ENCODE results near the gene TMA7. TPM values are rescaled to one million over a fixed set of nuclear protein-coding genes. Genes with fewer than 3 reads are reported as not detected.
A peak's percentile ranks its signal among the peaks of the same experiment; 100 is the strongest.

The TMA7 gene
- total and polyA plus RNA-seq, 2 donors (not counting 1 experiment from before 2014, with no cell fraction given) = 306 to 337 TPM

DNA sequence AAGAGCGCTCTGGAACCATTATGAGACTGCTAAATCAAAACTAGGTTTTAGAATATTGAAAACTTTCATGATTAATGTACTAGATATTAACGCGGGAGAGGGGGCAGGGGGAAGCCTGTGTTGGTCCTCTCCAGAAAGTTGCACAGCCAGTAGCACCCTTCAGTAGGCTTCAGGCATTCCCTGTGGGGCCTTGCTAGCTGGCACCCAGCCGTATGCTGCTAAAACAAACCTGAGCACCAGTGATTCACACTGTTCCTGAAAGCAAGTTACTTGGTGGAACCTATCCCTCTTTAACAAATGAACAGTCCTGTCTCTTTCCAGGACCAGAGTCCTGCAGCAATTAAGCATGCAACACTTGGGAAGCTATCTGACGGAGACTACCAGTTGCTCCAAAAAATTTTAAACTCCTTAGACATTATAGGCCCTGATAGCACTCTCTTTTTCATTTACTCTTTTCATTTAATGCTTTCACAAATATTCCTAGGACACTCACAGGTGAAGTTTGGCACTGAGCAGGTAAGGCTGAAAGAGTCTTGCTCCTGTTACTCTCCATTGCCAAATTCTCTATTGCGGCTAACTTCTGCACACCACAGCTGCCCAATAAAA, 5.3 kb downstream of the TMA7 start:
- H3K9me3 ChIP-seq (ENCODE audit: control insufficient read depth, insufficient read depth, low read depth, low read length) = no peaks in the 10 kb centered on the region
- H3K4me3 ChIP-seq (replicated peaks in 1 of 4; ENCODE audit: control extremely low read depth in 1 of 4, insufficient read depth in 1 of 4, low read depth in 3 of 4, low read length in 4 of 4) = peak overlapping the region; percentile 86 to 94 (median 90)
- H3K36me3 ChIP-seq (ENCODE audit: control insufficient read depth, insufficient read depth, low read length) = peaks cover 7% of the 10 kb centered on the region
- no peaks in the 10 kb centered on the region for H3K27me3 ChIP-seq (ENCODE audit: control insufficient read depth, insufficient read depth, low read length)
- DNase-seq (ENCODE audit: low read depth in 2 of 2) = no peak
- H3K79me2 ChIP-seq (ENCODE audit: control insufficient read depth, insufficient read depth, low read length) = peaks cover 45% of the 10 kb centered on the region
- peak overlapping the region; percentile 99 for H3K4me2 ChIP-seq (ENCODE audit: extremely low read depth, insufficient read depth, low read length)
- no peak overlapping the region for H3K9ac ChIP-seq (ENCODE audit: insufficient read depth, low read length)
- H3K27ac ChIP-seq (ENCODE audit: insufficient read depth, low read length) = no peak overlapping the region
- TF ChIP-seq EZH2 (IDR thresholded peaks at IDR 0.05; ENCODE audit: low read length, missing control alignments) = no peak
- TF ChIP-seq, protein P1, sequence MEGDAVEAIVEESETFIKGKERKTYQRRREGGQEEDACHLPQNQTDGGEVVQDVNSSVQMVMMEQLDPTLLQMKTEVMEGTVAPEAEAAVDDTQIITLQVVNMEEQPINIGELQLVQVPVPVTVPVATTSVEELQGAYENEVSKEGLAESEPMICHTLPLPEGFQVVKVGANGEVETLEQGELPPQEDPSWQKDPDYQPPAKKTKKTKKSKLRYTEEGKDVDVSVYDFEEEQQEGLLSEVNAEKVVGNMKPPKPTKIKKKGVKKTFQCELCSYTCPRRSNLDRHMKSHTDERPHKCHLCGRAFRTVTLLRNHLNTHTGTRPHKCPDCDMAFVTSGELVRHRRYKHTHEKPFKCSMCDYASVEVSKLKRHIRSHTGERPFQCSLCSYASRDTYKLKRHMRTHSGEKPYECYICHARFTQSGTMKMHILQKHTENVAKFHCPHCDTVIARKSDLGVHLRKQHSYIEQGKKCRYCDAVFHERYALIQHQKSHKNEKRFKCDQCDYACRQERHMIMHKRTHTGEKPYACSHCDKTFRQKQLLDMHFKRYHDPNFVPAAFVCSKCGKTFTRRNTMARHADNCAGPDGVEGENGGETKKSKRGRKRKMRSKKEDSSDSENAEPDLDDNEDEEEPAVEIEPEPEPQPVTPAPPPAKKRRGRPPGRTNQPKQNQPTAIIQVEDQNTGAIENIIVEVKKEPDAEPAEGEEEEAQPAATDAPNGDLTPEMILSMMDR (conservative IDR thresholded peaks at IDR 0.05 in 1 of 2, IDR thresholded peaks at IDR 0.05 in 1 of 2; ENCODE audit: low read depth in 1 of 2, low read length in 2 of 2) = no peak
- H3K4me1 ChIP-seq (ENCODE audit: control insufficient read depth, extremely low read depth, insufficient read depth, low read length) = peaks cover 13% of the 10 kb centered on the region
- no peak overlapping the region for H2AFZ ChIP-seq (ENCODE audit: low read length)
- peaks cover 2% of the 10 kb centered on the region for H4K20me1 ChIP-seq (ENCODE audit: control insufficient read depth, extremely low read depth, insufficient read depth, low read length)

DNA sequence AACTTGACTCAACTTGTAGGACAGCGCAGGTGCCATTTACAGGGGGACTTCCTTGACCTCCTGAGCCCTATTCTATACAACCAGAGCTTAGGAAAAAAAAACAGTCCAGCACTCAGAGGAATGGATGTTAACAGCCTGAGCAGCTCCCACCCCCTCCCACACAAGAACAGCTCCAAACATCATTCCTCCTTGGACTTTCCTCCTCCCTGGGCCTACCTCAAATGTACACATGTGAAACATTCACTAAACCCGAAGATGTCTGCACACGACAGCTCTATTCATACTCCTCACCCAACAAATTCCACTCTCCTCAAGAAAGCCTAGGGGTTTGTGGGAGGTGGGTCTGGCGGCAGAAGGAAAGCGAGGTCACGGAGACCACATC, 6.0 kb downstream of the TMA7 start:
- Histone ChIP-seq H3K4me2 (ENCODE audit: extremely low read depth, insufficient read depth, low read length) (peak overlapping the region; percentile 99), H3K27me3 (ENCODE audit: control insufficient read depth, insufficient read depth, low read length) (no peaks in the 10 kb centered on the region), H3K9ac (ENCODE audit: insufficient read depth, low read length) (peak overlapping the region; percentile 85), H3K79me2 (ENCODE audit: control insufficient read depth, insufficient read depth, low read length) (peaks cover 40% of the 10 kb centered on the region), H3K27ac (ENCODE audit: insufficient read depth, low read length) (peak overlapping the region; percentile 50), H4K20me1 (ENCODE audit: control insufficient read depth, extremely low read depth, insufficient read depth, low read length) (peaks cover 2% of the 10 kb centered on the region), H3K36me3 (ENCODE audit: control insufficient read depth, insufficient read depth, low read length) (peaks cover 7% of the 10 kb centered on the region), H3K4me3 (replicated peaks in 1 of 4; ENCODE audit: control extremely low read depth in 1 of 4, insufficient read depth in 1 of 4, low read depth in 3 of 4, low read length in 4 of 4) (peak overlapping the region; percentile 86 to 94 (median 90)), H3K9me3 (ENCODE audit: control insufficient read depth, insufficient read depth, low read depth, low read length) (no peaks in the 10 kb centered on the region), H3K4me1 (ENCODE audit: control insufficient read depth, extremely low read depth, insufficient read depth, low read length) (peaks cover 13% of the 10 kb centered on the region), H2AFZ (ENCODE audit: low read length) (peak overlapping the region; percentile 94)
- DNase-seq (ENCODE audit: low read depth in 2 of 2) = no peak
- TF ChIP-seq, protein P1 (conservative IDR thresholded peaks at IDR 0.05 in 1 of 2, IDR thresholded peaks at IDR 0.05 in 1 of 2; ENCODE audit: low read depth in 1 of 2, low read length in 2 of 2) = no peak
- TF ChIP-seq EZH2 (IDR thresholded peaks at IDR 0.05; ENCODE audit: low read length, missing control alignments) = no peak

DNA sequence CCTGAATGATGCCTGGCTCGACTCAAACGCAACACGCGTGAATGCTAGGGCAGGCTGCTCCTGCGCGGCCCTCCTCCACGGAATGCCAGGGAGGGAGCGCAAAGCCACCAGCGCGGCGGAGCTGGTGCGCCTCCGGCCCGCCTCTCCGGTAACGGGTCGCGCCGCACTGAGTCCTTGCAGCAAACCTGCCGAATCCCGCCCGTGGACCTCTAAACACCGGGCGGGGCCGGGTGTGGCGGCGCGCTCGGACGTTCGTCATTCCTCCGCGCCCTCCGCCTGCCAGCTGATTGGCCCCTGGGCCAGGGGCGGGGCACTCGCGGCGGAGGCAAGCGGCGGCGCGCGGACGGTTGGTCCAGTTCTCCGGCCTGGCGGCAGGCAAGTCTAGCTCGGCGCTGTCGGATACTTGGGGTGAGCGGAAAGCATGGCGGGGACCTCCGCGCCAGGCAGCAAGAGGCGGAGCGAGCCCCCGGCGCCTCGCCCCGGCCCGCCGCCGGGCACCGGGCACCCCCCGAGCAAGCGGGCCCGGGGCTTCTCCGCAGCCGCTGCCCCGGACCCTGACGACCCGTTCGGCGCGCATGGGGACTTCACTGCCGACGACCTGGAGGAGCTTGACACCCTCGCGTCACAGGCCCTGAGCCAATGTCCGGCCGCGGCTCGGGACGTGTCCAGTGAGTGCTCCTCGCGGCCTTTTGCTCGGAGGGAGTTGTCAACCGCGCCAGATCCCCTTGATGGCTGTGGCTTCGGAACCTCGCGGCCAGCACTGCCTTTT, 6.6 kb downstream of the TMA7 start, which contains the start of gene ATRIP:
Gene ATRIP (plus strand): TSS at position 313 of the 769 bp plus-strand sequence. CDS start 109 bp downstream, at position 422.
- TF ChIP-seq, protein P1 (conservative IDR thresholded peaks at IDR 0.05 in 1 of 2, IDR thresholded peaks at IDR 0.05 in 1 of 2; ENCODE audit: low read depth in 1 of 2, low read length in 2 of 2) = no peak
- no peak for TF ChIP-seq EZH2 (IDR thresholded peaks at IDR 0.05; ENCODE audit: low read length, missing control alignments)
- peaks cover 34% of the 10 kb centered on the region for H3K79me2 ChIP-seq (ENCODE audit: control insufficient read depth, insufficient read depth, low read length)
- H3K36me3 ChIP-seq (ENCODE audit: control insufficient read depth, insufficient read depth, low read length) = peaks cover 7% of the 10 kb centered on the region
- peak; percentile 80 to 86 for DNase-seq (ENCODE audit: low read depth in 2 of 2)
- peak within 1 kb of the TSS; percentile 86 to 94 (median 90) for H3K4me3 ChIP-seq (replicated peaks in 1 of 4; ENCODE audit: control extremely low read depth in 1 of 4, insufficient read depth in 1 of 4, low read depth in 3 of 4, low read length in 4 of 4)
- peak within 1 kb of the TSS; percentile 50 for H3K27ac ChIP-seq (ENCODE audit: insufficient read depth, low read length)
- H3K4me1 ChIP-seq (ENCODE audit: control insufficient read depth, extremely low read depth, insufficient read depth, low read length) = peaks cover 9% of the 10 kb centered on the region
- no peaks in the 10 kb centered on the region for H4K20me1 ChIP-seq (ENCODE audit: control insufficient read depth, extremely low read depth, insufficient read depth, low read length)
- no peaks in the 10 kb centered on the region for H3K27me3 ChIP-seq (ENCODE audit: control insufficient read depth, insufficient read depth, low read length)
- no peaks in the 10 kb centered on the region for H3K9me3 ChIP-seq (ENCODE audit: control insufficient read depth, insufficient read depth, low read depth, low read length)
- peak within 1 kb of the TSS; percentile 99 for H3K4me2 ChIP-seq (ENCODE audit: extremely low read depth, insufficient read depth, low read length)
- peak within 1 kb of the TSS; percentile 85 for H3K9ac ChIP-seq (ENCODE audit: insufficient read depth, low read length)
- peak within 1 kb of the TSS; percentile 94 for H2AFZ ChIP-seq (ENCODE audit: low read length)
